GM23338 (cell line): ENCODE results near the gene BACH1. TPM values are rescaled to one million over a fixed set of nuclear protein-coding genes. Genes with fewer than 3 reads are reported as not detected.

Experiments
- ATAC-seq: fragments of 200-7000 bp; cut with Tn5 transposase; 3 replicates; pipeline ENCODE4 v1.9.1; 2020
- DNase-seq: peaks from one replicate; pipeline ENCODE4 v3.0.0-alpha.2; 2015; ENCODE audit warnings: low spot score
- H2AFZ ChIP-seq: fragments of 200-600 bp; sonication (generic); 2 replicates; pipeline ENCODE4 v1.8.0; 2016; ENCODE audit warnings: antibody characterized with exemption, mild to moderate bottlenecking, moderate library complexity
- H3F3A ChIP-seq: fragments of 200-600 bp; sonication (generic); replicated peaks from 2 replicates; pipeline ENCODE4 v1.8.0; 2017; ENCODE audit warnings: antibody characterized with exemption, mixed run types, low read depth
- H3K27ac ChIP-seq: fragments of 200-600 bp; sonication (generic); 2 replicates; pipeline ENCODE4 v1.6.1; 2016; ENCODE audit warnings: low read depth
- H3K27me3 ChIP-seq: fragments of 200-600 bp; sonication (generic); 2 replicates; pipeline ENCODE4 v1.8.0; 2016; ENCODE audit warnings: mild to moderate bottlenecking, mixed run types, moderate library complexity; ENCODE audit not compliant: insufficient read depth
- H3K36me3 ChIP-seq: fragments of 200-600 bp; sonication (generic); 2 replicates; pipeline ENCODE4 v1.8.0; 2016; ENCODE audit warnings: mild to moderate bottlenecking; ENCODE audit not compliant: insufficient read depth
- H3K4me1 ChIP-seq: fragments of 200-600 bp; sonication (generic); 2 replicates; pipeline ENCODE4 v1.8.0; 2016; ENCODE audit warnings: mild to moderate bottlenecking, moderate library complexity; ENCODE audit not compliant: insufficient read depth
- H3K4me2 ChIP-seq: fragments of 200-600 bp; sonication (generic); 2 replicates; pipeline ENCODE4 v1.7.1; 2017; ENCODE audit warnings: mixed run types
- H3K4me3 ChIP-seq: fragments of 200-600 bp; sonication (generic); 2 replicates; pipeline ENCODE4 v1.6.1; 2016; ENCODE audit warnings: mixed run types
- H3K79me2 ChIP-seq: fragments of 200-600 bp; sonication (generic); replicated peaks from 2 replicates; pipeline ENCODE4 v1.8.0; 2017; ENCODE audit warnings: mild to moderate bottlenecking; ENCODE audit not compliant: insufficient read depth
- H3K9me2 ChIP-seq: fragments of 200-600 bp; sonication (generic); 2 replicates; pipeline ENCODE4 v1.8.0; 2017; ENCODE audit not compliant: insufficient read depth
- H4K20me1 ChIP-seq: fragments of 200-600 bp; sonication (generic); replicated peaks from 2 replicates; pipeline ENCODE4 v1.8.0; 2017; ENCODE audit warnings: mild to moderate bottlenecking; ENCODE audit not compliant: insufficient read depth
- H3K27ac Mint-ChIP-seq: 2 replicates; pipeline ENCODE4 v1.8.0; 2020; ENCODE audit warnings: inconsistent platforms, mild to moderate bottlenecking, moderate library complexity, mixed read lengths
- H3K27me3 Mint-ChIP-seq: 3 replicates; pipeline ENCODE4 v1.8.0; 2022; ENCODE audit warnings: low read depth, mild to moderate bottlenecking, moderate library complexity, mixed read lengths, inconsistent platforms; ENCODE audit not compliant: insufficient read depth, poor library complexity
- H3K36me3 Mint-ChIP-seq: 3 replicates; pipeline ENCODE4 v1.8.0; 2021; ENCODE audit warnings: low read depth, mild to moderate bottlenecking, inconsistent platforms, moderate library complexity, mixed read lengths
- H3K4me1 Mint-ChIP-seq: 3 replicates; pipeline ENCODE4 v1.8.0; 2020; ENCODE audit warnings: mild to moderate bottlenecking, inconsistent platforms, mixed read lengths
- H3K4me3 Mint-ChIP-seq: 3 replicates; pipeline ENCODE4 v1.8.0; 2021; ENCODE audit warnings: moderate library complexity, mild to moderate bottlenecking, inconsistent platforms, mixed read lengths
- H3K9me3 Mint-ChIP-seq: 3 replicates; pipeline ENCODE4 v1.8.0; 2020; ENCODE audit warnings: moderate library complexity, mild to moderate bottlenecking, inconsistent platforms, mixed read lengths
- CREB1 ChIP-seq: fragments of 250-450 bp; sonication (Bioruptor Pico); IDR thresholded peaks from 2 replicates; pipeline ENCODE4 v1.5.0; 2020; ENCODE audit warnings: low read depth, mild to moderate bottlenecking, moderate library complexity
- ETS1 ChIP-seq: IDR thresholded peaks from 2 replicates; pipeline ENCODE4 v1.6.1; 2016; ENCODE audit warnings: antibody characterized with exemption
- NANOG ChIP-seq: IDR thresholded peaks from 2 replicates; pipeline ENCODE4 v1.6.1; 2016; ENCODE audit warnings: antibody characterized with exemption, borderline replicate concordance
- POLR2AphosphoS5 ChIP-seq: IDR thresholded peaks from 2 replicates; pipeline ENCODE4 v1.6.1; 2016; ENCODE audit warnings: antibody characterized with exemption, low read depth
- STAT1 ChIP-seq: IDR thresholded peaks from one replicate; pipeline ENCODE4 v1.6.1; 2016; ENCODE audit warnings: antibody characterized with exemption; ENCODE audit not compliant: unreplicated experiment
- ZNF114 ChIP-seq: fragments of 250-450 bp; sonication (Bioruptor Pico); IDR thresholded peaks from 2 replicates; pipeline ENCODE4 v1.5.0; 2020; ENCODE audit warnings: mild to moderate bottlenecking, moderate library complexity
- polyA plus RNA-seq: library from polyadenylated mRNA; unstranded; fragments of >200 nt; fragmentation: Nextera tagmentation; extraction: Ambion mirVana; gene quantifications from 2 replicates; pipeline ENCODE4 v1.2.1, GENCODE V29; 2016
- total RNA-seq: library from RNA; depleted of rRNA; stranded (reverse); fragments of >200 nt; shearing (Covaris generic); gene quantifications from 2 replicates; pipeline ENCODE4 v1.2.3, GENCODE V29; 2014
- TF ChIP-seq, protein P1 (sequence below): fragments of 250-450 bp; sonication (Bioruptor Pico); IDR thresholded peaks from 2 replicates; pipeline ENCODE4 v1.5.0; 2020; ENCODE audit warnings: mild to moderate bottlenecking, moderate library complexity

BACH1 gene
- total and polyA plus RNA-seq, 2 experiments from 2014 or later, result 18.9 to 41.2 TPM

- TF ChIP-seq, protein P1, sequence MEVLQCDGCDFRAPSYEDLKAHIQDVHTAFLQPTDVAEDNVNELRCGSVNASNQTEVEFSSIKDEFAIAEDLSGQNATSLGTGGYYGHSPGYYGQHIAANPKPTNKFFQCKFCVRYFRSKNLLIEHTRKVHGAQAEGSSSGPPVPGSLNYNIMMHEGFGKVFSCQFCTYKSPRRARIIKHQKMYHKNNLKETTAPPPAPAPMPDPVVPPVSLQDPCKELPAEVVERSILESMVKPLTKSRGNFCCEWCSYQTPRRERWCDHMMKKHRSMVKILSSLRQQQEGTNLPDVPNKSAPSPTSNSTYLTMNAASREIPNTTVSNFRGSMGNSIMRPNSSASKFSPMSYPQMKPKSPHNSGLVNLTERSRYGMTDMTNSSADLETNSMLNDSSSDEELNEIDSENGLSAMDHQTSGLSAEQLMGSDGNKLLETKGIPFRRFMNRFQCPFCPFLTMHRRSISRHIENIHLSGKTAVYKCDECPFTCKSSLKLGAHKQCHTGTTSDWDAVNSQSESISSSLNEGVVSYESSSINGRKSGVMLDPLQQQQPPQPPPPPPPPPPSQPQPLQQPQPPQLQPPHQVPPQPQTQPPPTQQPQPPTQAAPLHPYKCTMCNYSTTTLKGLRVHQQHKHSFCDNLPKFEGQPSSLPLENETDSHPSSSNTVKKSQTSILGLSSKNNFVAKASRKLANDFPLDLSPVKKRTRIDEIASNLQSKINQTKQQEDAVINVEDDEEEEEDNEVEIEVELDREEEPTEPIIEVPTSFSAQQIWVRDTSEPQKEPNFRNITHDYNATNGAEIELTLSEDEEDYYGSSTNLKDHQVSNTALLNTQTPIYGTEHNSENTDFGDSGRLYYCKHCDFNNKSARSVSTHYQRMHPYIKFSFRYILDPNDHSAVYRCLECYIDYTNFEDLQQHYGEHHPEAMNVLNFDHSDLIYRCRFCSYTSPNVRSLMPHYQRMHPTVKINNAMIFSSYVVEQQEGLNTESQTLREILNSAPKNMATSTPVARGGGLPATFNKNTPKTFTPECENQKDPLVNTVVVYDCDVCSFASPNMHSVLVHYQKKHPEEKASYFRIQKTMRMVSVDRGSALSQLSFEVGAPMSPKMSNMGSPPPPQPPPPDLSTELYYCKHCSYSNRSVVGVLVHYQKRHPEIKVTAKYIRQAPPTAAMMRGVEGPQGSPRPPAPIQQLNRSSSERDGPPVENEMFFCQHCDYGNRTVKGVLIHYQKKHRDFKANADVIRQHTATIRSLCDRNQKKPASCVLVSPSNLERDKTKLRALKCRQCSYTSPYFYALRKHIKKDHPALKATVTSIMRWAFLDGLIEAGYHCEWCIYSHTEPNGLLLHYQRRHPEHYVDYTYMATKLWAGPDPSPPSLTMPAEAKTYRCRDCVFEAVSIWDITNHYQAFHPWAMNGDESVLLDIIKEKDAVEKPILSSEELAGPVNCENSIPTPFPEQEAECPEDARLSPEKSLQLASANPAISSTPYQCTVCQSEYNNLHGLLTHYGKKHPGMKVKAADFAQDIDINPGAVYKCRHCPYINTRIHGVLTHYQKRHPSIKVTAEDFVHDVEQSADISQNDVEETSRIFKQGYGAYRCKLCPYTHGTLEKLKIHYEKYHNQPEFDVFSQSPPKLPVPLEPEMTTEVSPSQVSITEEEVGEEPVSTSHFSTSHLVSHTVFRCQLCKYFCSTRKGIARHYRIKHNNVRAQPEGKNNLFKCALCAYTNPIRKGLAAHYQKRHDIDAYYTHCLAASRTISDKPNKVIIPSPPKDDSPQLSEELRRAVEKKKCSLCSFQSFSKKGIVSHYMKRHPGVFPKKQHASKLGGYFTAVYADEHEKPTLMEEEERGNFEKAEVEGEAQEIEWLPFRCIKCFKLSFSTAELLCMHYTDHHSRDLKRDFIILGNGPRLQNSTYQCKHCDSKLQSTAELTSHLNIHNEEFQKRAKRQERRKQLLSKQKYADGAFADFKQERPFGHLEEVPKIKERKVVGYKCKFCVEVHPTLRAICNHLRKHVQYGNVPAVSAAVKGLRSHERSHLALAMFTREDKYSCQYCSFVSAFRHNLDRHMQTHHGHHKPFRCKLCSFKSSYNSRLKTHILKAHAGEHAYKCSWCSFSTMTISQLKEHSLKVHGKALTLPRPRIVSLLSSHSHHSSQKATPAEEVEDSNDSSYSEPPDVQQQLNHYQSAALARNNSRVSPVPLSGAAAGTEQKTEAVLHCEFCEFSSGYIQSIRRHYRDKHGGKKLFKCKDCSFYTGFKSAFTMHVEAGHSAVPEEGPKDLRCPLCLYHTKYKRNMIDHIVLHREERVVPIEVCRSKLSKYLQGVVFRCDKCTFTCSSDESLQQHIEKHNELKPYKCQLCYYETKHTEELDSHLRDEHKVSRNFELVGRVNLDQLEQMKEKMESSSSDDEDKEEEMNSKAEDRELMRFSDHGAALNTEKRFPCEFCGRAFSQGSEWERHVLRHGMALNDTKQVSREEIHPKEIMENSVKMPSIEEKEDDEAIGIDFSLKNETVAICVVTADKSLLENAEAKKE (CRISPR knock-in tag), result no peak
- TF ChIP-seq ETS1 (no peak), ZNF114 (CRISPR knock-in tag) (no peak), STAT1 (no peak), POLR2AphosphoS5 (no peak), CREB1 (no peak)
Measured at GRCh38 chr21:29318354-29318753, 19.6 kb downstream of the BACH1 start (continued).

- Mint-ChIP-seq H3K4me1 (peaks cover 13% of the 10 kb centered on the region), H3K36me3 (peaks cover 21% of the 10 kb centered on the region), H3K27me3 (no peaks in the 10 kb centered on the region), H3K9me3 (no peaks in the 10 kb centered on the region), H3K4me3 (no peak overlapping the region), H3K27ac (no peak overlapping the region)
- no peak overlapping the region for H2AFZ ChIP-seq
- no peaks in the 10 kb centered on the region for H3F3A ChIP-seq
- no peaks in the 10 kb centered on the region for H3K27me3 ChIP-seq
- no peak overlapping the region for H3K4me3 ChIP-seq
- no peak overlapping the region for H3K27ac ChIP-seq
- no peak overlapping the region for H3K4me2 ChIP-seq
- no peaks in the 10 kb centered on the region for H3K4me1 ChIP-seq
- H3K9me2 ChIP-seq, result no peaks in the 10 kb centered on the region
- ATAC-seq (no peak), DNase-seq (no peak)
- peaks cover 100% of the 10 kb centered on the region for H3K79me2 ChIP-seq
- peaks cover 15% of the 10 kb centered on the region for H4K20me1 ChIP-seq
- peaks cover 12% of the 10 kb centered on the region; the same call in 1 of the 2 replicates for H3K36me3 ChIP-seq
- no peak for TF ChIP-seq NANOG
- TF ChIP-seq, protein P1 (CRISPR knock-in tag), result no peak
Measured at GRCh38 chr21:29320031-29320430, 21.3 kb downstream of the BACH1 start.
